HG03159 (cell line): Measurements from ENCODE around the gene CGB7.

Source experiments
- ATAC-seq: cut with Tn5 transposase; IDR thresholded peaks from one replicate; pipeline ENCODE4 v1.9.1; 2021; ENCODE audit warnings: mild to moderate bottlenecking, moderate library complexity; ENCODE audit not compliant: unreplicated experiment

CGB7 gene

GRCh38 chr19:49017041-49017665 lies 40.4 kb downstream of the CGB7 start, which contains the start of gene LHB:
Gene LHB (minus strand): TSS chr19:49017091. CDS start chr19:49017081, 10 bp downstream.
- no peak for ATAC-seq

DNA sequence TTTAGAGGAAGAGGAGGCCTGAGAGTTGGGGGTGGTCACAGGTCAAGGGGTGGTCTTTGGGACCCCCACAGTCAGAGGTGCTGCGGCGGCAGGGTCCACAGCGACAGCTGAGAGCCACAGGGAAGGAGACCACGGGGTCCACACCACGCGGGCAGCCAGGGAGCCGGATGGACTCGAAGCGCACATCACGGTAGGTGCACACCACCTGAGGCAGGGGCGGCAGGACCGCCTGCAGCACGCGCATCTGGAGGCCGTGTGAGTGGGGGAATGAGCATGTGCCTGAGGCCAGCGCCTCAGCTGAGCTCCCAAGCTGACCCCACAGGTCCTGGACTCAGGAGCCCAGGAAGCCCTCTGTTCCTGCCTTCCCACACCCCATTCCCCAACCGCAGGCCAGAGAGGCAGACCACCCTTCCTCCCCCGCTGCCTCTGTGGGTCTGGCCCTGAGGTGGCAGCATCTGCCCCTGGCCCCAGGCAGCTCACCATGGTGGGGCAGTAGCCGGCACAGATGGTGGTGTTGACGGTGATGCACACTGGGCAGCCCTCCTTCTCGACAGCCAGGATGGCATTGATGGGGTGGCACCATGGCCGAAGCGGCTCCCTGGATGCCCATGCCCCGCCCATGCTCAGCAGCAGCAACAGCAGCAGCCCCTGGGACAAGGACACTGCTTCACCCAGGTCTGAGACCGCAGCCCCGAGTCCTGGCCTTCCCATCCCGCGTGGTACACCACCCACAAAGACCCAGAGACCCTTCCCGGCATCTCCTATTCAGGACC lies 41.3 kb downstream of the CGB7 start:
- ATAC-seq: no peak

DNA sequence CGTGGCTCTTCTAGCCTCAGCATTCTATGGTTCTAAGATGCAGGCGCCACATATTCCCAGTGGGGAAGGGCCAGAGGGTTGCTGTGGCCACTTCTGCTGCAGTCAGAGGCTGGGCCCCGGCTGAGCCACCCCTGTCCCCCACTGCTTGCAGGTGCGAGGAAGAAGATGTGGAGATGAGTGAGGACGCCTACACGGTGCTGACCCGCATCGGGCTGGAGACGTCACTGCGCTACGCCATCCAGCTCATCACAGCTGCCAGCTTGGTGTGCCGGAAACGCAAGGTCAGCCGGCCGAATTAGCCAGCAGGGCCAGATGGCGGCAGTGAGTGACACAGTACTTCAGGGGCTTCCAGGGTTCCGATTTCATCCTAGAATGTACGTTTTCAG lies 42.7 kb downstream of the CGB7 start:
- no peak for ATAC-seq

GRCh38 chr19:49014123-49014869 lies 43.3 kb downstream of the CGB7 start:
- no peak for ATAC-seq

- no peak for ATAC-seq
These were observed 46.4 kb downstream of the CGB7 start for GRCh38 chr19:49011194-49011593.

DNA sequence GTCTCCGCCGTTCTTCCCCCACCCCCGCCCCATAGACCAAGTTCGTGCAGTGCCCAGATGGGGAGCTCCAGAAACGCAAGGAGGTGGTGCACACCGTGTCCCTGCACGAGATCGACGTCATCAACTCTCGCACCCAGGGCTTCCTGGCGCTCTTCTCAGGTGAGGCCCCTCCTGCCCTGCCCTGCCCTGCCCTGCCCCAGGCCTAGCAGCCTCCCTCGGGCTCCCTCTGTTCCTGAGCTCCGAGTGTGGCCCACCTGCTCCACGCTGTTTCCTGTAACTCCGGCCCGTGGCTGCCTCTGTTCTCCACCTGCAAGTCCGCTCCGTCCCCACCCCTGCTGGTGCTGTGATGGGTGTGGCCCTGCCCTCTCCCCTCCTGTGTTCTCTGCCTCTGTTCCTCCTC lies 47.1 kb downstream of the CGB7 start:
- ATAC-seq: no peak

DNA sequence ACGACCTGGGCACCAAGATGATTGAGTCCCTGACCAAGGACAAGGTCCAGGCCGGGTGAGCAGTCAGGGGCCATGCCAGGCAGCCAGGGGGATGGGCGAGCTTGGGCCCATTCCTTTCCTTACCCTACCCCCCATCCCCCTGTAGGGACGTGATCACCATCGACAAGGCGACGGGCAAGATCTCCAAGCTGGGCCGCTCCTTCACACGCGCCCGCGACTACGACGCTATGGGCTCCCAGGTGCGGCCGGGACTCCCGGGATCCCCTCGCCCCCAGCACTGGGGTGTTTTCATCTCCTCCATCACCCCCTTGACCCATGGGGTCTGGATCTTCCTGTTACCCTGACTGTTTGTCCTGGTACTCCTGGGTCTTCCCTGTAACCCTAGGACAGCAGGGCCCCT lies 47.7 kb downstream of the CGB7 start:
- ATAC-seq: no peak

DNA sequence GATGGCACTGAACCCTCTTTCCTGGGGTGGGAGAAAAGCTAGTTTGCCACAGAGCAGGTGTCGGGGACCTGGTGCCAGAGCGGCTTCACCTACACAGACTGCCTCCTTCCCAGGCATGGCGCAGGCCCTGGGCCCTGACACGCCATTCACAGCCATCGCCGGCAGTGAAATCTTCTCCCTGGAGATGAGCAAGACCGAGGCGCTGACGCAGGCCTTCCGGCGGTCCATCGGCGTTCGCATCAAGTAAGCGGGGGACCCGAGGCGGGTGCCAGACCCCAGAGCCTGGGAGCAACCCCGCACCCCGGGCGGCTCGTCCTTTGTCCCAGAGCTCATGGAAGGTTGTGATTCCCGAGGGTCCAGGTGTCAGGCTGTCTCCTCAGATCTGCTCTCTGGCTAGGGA lies 50.6 kb downstream of the CGB7 start:
- ATAC-seq: no peak

DNA sequence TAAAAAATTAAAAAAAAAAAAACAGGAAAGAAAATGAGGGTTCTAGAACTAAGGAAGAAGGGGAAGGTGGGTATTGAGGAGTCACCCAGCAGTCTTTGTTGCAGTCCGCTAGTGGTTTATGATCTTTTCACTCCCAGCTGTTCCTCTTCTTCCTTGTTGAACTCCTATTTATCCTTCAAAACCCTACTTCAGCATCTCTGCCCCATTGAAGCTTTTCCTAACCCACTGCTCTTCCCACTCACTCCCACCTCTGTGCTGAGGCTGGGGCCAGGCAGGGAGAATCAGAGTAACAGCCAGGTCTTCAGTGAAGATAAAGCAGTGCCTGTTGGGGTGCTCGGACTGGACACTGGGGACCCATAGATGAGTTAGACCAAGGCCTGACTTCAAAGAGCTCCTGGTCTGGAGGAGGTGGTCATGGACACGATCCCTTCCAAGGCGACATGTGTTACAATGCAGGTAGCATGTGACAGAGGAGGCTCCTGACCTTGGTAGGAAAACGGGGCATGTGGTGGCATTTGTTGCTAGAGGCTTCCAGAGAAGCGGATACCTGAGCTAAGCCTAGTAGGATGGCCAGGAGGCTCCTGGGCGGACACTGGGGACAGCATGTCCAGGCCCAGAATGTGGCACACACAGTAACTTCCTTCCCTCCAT lies 52.5 kb downstream of the CGB7 start:
- no peak for ATAC-seq
